ENCODE measurements around the gene FBXL13.

Gene FBXL13

DNA sequence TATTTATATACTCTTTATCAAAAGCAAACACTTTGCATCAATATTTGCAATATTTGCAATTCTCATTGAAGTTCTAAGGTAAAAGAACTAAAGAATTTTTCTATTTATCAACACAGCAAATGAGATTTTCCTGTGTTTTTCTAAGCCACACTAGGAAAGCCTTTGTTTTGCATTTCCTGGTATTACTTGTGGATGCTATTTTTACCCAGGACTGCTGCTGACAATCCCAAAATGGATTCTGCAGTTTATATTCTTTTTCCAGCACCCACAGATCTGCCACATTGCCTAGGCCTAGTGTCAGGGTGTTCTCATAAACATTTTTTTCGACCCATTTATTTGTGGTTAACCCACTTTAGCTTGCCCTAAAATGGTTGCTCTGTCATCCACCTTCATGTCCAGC lies 135.9 kb downstream of the FBXL13 start:
- Histone ChIP-seq H3K36me3 (ENCODE audit: insufficient read depth, low read length) (no peaks in the 10 kb centered on the region), H3K4me1 (ENCODE audit: insufficient read depth, low read length) (peaks cover 46% of the 10 kb centered on the region), H3K9me3 (ENCODE audit: control insufficient read depth, insufficient read depth, low read length) (no peaks in the 10 kb centered on the region)

GRCh38 chr7:102935450-102936115 lies 139.0 kb downstream of the FBXL13 start:
- Histone ChIP-seq H3K36me3 (ENCODE audit: insufficient read depth, low read length) (no peaks in the 10 kb centered on the region), H3K4me1 (ENCODE audit: insufficient read depth, low read length) (peaks cover 32% of the 10 kb centered on the region), H3K9me3 (ENCODE audit: control insufficient read depth, insufficient read depth, low read length) (no peaks in the 10 kb centered on the region), H3K9ac (ENCODE audit: low read depth, low read length) (no peak overlapping the region)

More for the DNA sequence above, 135.9 kb downstream of the FBXL13 start:
- no peak overlapping the region for H3K9ac ChIP-seq (ENCODE audit: low read depth, low read length)

GRCh38 chr7:102934701-102935100 lies 139.9 kb downstream of the FBXL13 start:
- H3K9ac ChIP-seq (ENCODE audit: low read depth, low read length) = 0 out of 2 replicates have a peak overlapping the region, but pooled peaks have one; percentile 19
- no peaks in the 10 kb centered on the region for H3K9me3 ChIP-seq (ENCODE audit: control insufficient read depth, insufficient read depth, low read length)
- H3K4me1 ChIP-seq (ENCODE audit: insufficient read depth, low read length) = peaks cover 32% of the 10 kb centered on the region
- H3K36me3 ChIP-seq (ENCODE audit: insufficient read depth, low read length) = no peaks in the 10 kb centered on the region

DNA sequence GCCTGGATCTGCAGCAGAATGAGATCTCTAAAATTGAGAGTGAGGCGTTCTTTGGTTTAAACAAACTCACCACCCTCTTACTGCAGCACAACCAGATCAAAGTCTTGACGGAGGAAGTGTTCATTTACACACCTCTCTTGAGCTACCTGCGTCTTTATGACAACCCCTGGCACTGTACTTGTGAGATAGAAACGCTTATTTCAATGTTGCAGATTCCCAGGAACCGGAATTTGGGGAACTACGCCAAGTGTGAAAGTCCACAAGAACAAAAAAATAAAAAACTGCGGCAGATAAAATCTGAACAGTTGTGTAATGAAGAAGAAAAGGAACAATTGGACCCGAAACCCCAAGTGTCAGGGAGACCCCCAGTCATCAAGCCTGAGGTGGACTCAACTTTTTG lies 140.4 kb downstream of the FBXL13 start:
- 0 out of 2 replicates have a peak overlapping the region, but pooled peaks have one; percentile 19 for H3K9ac ChIP-seq (ENCODE audit: low read depth, low read length)
- H3K4me1 ChIP-seq (ENCODE audit: insufficient read depth, low read length) = peaks cover 32% of the 10 kb centered on the region
- H3K9me3 ChIP-seq (ENCODE audit: control insufficient read depth, insufficient read depth, low read length) = no peaks in the 10 kb centered on the region
- H3K36me3 ChIP-seq (ENCODE audit: insufficient read depth, low read length) = no peaks in the 10 kb centered on the region

- Histone ChIP-seq H3K4me1 (ENCODE audit: insufficient read depth, low read length) (peaks cover 29% of the 10 kb centered on the region), H3K9me3 (ENCODE audit: control insufficient read depth, insufficient read depth, low read length) (no peaks in the 10 kb centered on the region), H3K9ac (ENCODE audit: low read depth, low read length) (0 out of 2 replicates have a peak overlapping the region, but pooled peaks have one; percentile 19), H3K36me3 (ENCODE audit: insufficient read depth, low read length) (no peaks in the 10 kb centered on the region)
Observed at GRCh38 chr7:102933763-102934162, 140.8 kb downstream of the FBXL13 start.

DNA sequence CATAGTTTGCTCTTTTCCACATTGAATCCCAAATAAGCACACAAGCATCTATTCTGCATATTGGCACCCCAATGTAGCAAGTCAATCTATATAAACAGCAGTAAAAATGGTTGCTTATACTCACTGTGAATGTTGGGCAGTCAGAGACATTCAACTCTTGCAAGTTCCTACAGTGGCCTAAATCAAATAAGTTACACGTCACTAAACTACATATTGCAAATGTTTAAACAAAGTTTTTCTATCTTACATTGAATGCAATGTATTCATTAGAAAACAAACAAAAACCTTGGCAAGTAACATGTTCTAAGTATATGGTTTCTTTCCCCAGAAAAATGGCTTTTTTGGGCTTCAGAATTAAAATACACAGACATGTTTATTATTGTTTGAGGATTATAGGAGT lies 142.8 kb downstream of the FBXL13 start:
- no peaks in the 10 kb centered on the region for H3K9me3 ChIP-seq (ENCODE audit: control insufficient read depth, insufficient read depth, low read length)
- H3K9ac ChIP-seq (ENCODE audit: low read depth, low read length) = no peak overlapping the region
- no peaks in the 10 kb centered on the region for H3K36me3 ChIP-seq (ENCODE audit: insufficient read depth, low read length)
- peaks cover 37% of the 10 kb centered on the region for H3K4me1 ChIP-seq (ENCODE audit: insufficient read depth, low read length)

DNA sequence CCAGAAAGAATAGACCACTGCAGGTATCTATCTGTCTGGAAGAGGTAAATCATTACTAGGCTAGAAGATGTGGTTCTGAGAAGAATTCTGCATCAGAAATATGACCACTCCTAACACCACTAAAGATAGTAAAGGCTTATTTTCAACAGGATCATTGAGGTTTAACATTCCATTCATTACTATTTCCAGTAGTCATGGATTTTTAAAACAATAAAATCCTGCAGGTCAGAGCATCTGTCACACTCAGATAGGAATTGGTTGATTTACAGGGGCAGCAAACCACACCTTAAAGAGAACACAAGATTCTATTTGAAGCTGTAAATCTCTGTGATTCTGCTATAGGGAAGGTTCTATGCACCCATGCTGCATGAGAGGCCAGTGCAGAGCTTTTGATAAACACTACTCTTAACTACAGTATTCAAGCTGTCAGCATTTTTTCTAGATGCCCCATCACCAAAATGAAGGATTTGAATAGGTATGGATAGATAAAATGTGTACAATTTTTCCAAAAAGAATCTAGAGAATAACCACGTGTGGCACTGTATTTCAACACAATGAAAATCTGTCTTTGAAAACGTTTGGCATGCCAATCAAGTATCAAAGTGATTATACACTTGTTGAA lies 147.2 kb downstream of the FBXL13 start:
- no peak overlapping the region for H3K9ac ChIP-seq (ENCODE audit: low read depth, low read length)
- no peaks in the 10 kb centered on the region for H3K36me3 ChIP-seq (ENCODE audit: insufficient read depth, low read length)
- H3K4me1 ChIP-seq (ENCODE audit: insufficient read depth, low read length) = peaks cover 9% of the 10 kb centered on the region
- H3K9me3 ChIP-seq (ENCODE audit: control insufficient read depth, insufficient read depth, low read length) = no peaks in the 10 kb centered on the region

GRCh38 chr7:102926783-102927140 lies 147.8 kb downstream of the FBXL13 start:
- Histone ChIP-seq H3K9ac (ENCODE audit: low read depth, low read length) (no peak overlapping the region), H3K36me3 (ENCODE audit: insufficient read depth, low read length) (no peaks in the 10 kb centered on the region), H3K9me3 (ENCODE audit: control insufficient read depth, insufficient read depth, low read length) (no peaks in the 10 kb centered on the region)

GRCh38 chr7:102925976-102926782 lies 148.4 kb downstream of the FBXL13 start:
- Histone ChIP-seq H3K9me3 (ENCODE audit: control insufficient read depth, insufficient read depth, low read length) (no peaks in the 10 kb centered on the region), H3K36me3 (ENCODE audit: insufficient read depth, low read length) (no peaks in the 10 kb centered on the region), H3K9ac (ENCODE audit: low read depth, low read length) (no peak overlapping the region), H3K4me1 (ENCODE audit: insufficient read depth, low read length) (peaks cover 9% of the 10 kb centered on the region)

More at GRCh38 chr7:102926783-102927140, 147.8 kb downstream of the FBXL13 start:
- H3K4me1 ChIP-seq (ENCODE audit: insufficient read depth, low read length) = peaks cover 9% of the 10 kb centered on the region

- H3K9ac ChIP-seq (ENCODE audit: low read depth, low read length) = no peak overlapping the region
- peaks cover 7% of the 10 kb centered on the region for H3K4me1 ChIP-seq (ENCODE audit: insufficient read depth, low read length)
Observed at GRCh38 chr7:102918845-102919244, 155.8 kb downstream of the FBXL13 start.

DNA sequence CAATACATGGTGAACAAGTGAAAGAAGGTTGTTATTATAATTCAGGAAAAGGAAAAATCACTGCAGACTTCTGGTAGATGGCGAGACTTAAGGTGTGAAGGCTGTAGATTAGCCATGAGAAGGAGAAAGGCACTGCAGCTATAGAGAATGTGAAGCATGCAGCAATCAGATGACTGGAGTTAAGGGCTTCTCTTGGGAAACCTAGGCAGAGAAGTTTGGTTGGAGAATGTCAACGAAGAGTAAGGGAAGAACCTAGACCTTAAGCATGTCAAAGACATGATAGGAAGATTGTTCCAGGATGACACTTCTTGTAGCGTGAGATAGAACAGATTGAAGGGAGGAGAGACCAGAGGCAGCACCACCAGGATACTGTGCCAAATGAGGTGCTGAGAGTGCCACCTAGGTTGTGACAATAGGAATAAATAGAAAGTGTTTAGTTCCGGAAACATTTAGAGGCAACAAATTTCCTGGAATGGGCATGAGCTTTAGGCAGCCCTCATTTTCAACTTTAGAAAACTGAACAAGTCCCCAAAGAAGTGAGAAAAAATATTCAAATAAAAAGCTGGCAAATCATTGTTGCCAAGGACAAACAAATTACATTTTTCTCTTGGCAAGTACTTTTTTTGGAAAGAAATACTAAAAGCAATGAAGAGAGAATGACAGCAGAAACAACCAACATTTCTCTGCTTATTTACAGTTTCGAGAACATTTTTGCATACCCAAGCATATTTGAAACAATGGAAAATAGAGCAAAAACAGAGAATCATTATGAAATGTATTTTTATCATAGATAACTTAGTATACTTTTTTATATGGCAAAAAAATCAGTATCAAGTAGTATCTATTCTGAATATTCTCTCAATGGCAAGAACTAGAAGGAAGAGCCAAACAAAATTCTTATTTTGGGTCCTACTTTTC lies 156.9 kb downstream of the FBXL13 start:
- Histone ChIP-seq H3K36me3 (ENCODE audit: insufficient read depth, low read length) (no peaks in the 10 kb centered on the region), H3K9ac (ENCODE audit: low read depth, low read length) (no peak overlapping the region), H3K9me3 (ENCODE audit: control insufficient read depth, insufficient read depth, low read length) (no peaks in the 10 kb centered on the region), H3K4me1 (ENCODE audit: insufficient read depth, low read length) (peaks cover 12% of the 10 kb centered on the region)

More at GRCh38 chr7:102918845-102919244, 155.8 kb downstream of the FBXL13 start:
- Histone ChIP-seq H3K36me3 (ENCODE audit: insufficient read depth, low read length) (no peaks in the 10 kb centered on the region), H3K9me3 (ENCODE audit: control insufficient read depth, insufficient read depth, low read length) (no peaks in the 10 kb centered on the region)

GRCh38 chr7:102916881-102917280 lies 157.7 kb downstream of the FBXL13 start:
- no peaks in the 10 kb centered on the region for H3K36me3 ChIP-seq (ENCODE audit: insufficient read depth, low read length)

GRCh38 chr7:102916426-102916825 lies 158.2 kb downstream of the FBXL13 start:
- H3K9me3 ChIP-seq (ENCODE audit: control insufficient read depth, insufficient read depth, low read length) = no peaks in the 10 kb centered on the region
- H3K4me1 ChIP-seq (ENCODE audit: insufficient read depth, low read length) = peaks cover 12% of the 10 kb centered on the region
- H3K36me3 ChIP-seq (ENCODE audit: insufficient read depth, low read length) = no peaks in the 10 kb centered on the region
- no peak overlapping the region for H3K9ac ChIP-seq (ENCODE audit: low read depth, low read length)

More at GRCh38 chr7:102916881-102917280, 157.7 kb downstream of the FBXL13 start:
- H3K9ac ChIP-seq (ENCODE audit: low read depth, low read length) = no peak overlapping the region
- H3K4me1 ChIP-seq (ENCODE audit: insufficient read depth, low read length) = peaks cover 12% of the 10 kb centered on the region
- H3K9me3 ChIP-seq (ENCODE audit: control insufficient read depth, insufficient read depth, low read length) = no peaks in the 10 kb centered on the region

DNA sequence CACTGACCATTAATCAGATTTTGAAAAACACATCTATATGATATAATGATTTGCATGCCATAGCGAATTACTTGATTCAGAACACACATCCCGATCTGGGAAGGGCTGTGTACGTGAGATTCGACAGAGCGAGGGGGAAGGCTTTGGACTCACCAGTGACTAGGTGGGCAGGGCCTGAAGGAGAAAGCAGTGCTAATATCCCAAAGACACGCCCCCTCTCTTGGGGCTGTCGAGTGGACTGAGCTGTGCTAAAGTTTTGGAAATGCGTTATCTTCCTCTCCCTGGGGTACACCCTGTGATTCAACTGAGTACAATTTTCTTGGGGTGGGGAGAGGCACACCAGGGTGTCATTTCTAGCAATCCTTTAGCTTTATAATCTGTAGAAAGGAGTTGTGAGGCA lies 160.0 kb downstream of the FBXL13 start:
- peaks cover 12% of the 10 kb centered on the region for H3K4me1 ChIP-seq (ENCODE audit: insufficient read depth, low read length)
- H3K36me3 ChIP-seq (ENCODE audit: insufficient read depth, low read length) = no peaks in the 10 kb centered on the region
- H3K9ac ChIP-seq (ENCODE audit: low read depth, low read length) = no peak overlapping the region
- H3K9me3 ChIP-seq (ENCODE audit: control insufficient read depth, insufficient read depth, low read length) = no peaks in the 10 kb centered on the region

Data from ES-I3 (cell line).